ENCODE measurements around the gene COPE. TPM values are rescaled to one million over a fixed set of nuclear protein-coding genes. Genes with fewer than 3 reads are reported as not detected.
"Not testable (repeated sequence)": the region's sequence is repeated elsewhere in the genome, so short reads cannot be mapped to it uniquely, and the experiment has no call there.

The COPE gene
- total and polyA plus RNA-seq, 4 donors: 94.1 to 365 (median 275) TPM

DNA sequence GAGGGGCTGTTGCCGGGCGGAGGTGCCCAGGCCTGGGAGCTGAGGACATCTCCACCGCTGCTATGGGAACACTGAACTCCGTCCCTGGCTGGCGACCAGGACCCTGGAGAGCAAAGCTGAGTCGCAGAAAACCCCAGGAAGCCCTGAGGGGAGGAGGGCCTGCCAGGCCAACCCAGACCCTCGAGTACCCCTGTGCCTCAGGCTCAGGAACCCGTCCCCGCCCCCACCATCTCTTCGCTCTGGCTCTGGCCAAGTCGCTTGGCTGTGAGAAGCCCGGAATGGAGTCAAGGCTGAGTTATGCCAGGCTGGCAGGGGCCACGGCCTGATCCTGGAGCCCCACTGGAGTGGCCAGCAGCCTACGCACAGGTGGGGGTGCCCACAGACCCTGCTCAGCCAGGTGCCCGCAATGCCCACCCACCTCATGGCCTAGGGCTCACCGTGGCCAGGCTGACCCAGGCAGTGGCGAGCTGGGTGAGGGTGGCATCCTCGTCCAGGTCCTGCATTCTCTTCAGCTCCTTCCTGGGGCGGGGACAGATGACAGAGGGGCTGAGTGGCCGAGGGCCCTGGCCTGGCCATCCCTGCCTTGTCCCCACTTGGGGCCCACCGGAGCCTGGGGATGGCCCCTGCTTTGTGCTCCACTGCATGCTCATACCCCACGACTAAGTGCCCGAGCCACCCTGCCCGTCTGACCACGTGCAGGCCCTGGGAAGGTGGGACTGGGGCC is 14.7 kb downstream of the COPE start:
- TF ChIP-seq, protein P1, sequence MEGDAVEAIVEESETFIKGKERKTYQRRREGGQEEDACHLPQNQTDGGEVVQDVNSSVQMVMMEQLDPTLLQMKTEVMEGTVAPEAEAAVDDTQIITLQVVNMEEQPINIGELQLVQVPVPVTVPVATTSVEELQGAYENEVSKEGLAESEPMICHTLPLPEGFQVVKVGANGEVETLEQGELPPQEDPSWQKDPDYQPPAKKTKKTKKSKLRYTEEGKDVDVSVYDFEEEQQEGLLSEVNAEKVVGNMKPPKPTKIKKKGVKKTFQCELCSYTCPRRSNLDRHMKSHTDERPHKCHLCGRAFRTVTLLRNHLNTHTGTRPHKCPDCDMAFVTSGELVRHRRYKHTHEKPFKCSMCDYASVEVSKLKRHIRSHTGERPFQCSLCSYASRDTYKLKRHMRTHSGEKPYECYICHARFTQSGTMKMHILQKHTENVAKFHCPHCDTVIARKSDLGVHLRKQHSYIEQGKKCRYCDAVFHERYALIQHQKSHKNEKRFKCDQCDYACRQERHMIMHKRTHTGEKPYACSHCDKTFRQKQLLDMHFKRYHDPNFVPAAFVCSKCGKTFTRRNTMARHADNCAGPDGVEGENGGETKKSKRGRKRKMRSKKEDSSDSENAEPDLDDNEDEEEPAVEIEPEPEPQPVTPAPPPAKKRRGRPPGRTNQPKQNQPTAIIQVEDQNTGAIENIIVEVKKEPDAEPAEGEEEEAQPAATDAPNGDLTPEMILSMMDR (IDR thresholded peaks at IDR 0.05; ENCODE audit: control extremely low read depth, extremely low read depth): no peak
- H3K27me3 ChIP-seq (ENCODE audit: control insufficient read depth in 3 of 3, insufficient read depth in 3 of 3, low read length in 2 of 3): no peaks in the 10 kb centered on the region
- H3K4me1 ChIP-seq (ENCODE audit: control insufficient read depth in 5 of 5, insufficient read depth in 5 of 5, low read length in 5 of 5): no peaks in the 10 kb centered on the region
- no peak for ATAC-seq (ENCODE audit: insufficient read depth, low FRiP score)
- DNase-seq: peak in 1 of 3 donors; percentile 11
- no peak overlapping the region for H3K4me3 ChIP-seq
- no peak overlapping the region for H3K9ac ChIP-seq (ENCODE audit: insufficient read depth in 1 of 2, low read length in 2 of 2)
- H3K27ac ChIP-seq (ENCODE audit: low read depth in 1 of 2, low read length in 1 of 2): no peak overlapping the region
- H3K9me3 ChIP-seq (ENCODE audit: control insufficient read depth in 4 of 4, insufficient read depth in 3 of 4, low read length in 3 of 4): peaks cover 0 to 2% (median 0%) of the 10 kb centered on the region in 4 donors
- H3K36me3 ChIP-seq (ENCODE audit: control insufficient read depth in 4 of 4, insufficient read depth in 4 of 4, low read length in 4 of 4): peaks cover 3 to 73% (median 27%) of the 10 kb centered on the region in 4 donors
- WGBS, 2 donors: 95 to 97% methylated on average over 24 to 25 of the region's 25 CpGs

DNA sequence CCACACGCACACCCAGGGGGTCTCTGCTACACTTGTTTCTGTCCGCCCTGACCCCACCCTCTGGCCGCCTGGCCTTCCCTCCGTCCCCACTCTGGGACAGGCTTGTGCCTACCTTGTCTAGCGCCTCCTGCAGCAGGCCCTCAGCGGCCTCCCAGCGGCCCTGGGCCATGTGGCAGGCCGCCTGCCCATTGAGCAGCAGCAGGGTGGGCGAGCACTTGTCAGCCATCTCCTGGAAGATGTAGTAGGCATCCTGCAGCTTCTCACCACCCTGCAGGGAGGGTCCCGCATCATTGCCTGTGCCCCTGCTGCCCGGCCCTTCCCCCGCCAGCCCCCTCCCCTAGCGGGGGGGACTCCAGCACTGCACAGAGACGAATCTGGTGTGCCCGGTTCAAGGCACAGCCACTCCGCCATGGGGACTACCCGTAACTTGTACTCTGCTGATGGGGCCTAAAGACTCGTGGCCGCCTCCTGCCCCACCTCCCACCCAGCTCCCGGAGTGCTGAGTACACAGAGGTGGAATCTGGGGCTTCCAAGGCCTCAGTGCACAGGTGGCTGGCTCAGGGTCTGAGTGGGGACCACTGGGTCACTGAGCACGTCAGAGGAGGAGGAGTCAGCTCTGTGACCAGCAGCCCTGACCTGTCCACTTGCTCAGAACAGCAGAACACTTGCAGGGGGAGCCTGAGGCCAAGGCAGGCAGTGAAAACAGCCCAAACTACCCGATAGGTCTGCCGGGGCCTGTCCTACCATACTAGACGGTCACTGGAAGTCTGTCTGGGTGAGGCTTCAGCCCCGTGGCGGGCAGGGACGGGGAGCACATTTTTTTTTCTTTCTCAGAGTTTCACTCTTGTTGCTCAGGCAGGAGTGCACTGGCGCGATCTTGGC is 15.8 kb downstream of the COPE start:
- TF ChIP-seq, protein P1 (IDR thresholded peaks at IDR 0.05; ENCODE audit: control extremely low read depth, extremely low read depth): no peak
- H3K9me3 ChIP-seq (ENCODE audit: control insufficient read depth in 4 of 4, insufficient read depth in 3 of 4, low read length in 3 of 4): peaks cover 0 to 3% (median 0%) of the 10 kb centered on the region in 4 donors

DNA sequence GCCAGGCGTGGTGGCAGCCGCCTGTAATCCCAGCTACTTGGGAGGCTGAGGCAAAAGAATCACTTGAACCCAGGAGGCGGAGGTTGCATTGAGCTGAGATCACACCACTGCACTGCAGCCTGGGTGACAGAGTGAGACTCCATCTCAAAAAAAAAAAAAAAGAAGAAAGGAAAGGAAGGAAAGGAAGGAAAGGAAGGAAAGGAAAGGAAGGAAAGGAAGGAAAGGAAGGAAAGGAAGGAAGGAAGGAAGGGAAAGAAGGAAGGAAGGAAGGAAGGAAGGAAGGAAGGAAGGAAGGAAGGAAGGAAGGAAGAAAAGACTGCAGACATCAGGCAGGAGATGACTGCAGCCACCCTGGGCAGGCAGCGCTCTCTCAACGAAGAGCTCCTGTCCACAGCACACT is 16.7 kb downstream of the COPE start:
- DNase-seq; ATAC-seq (ENCODE audit: insufficient read depth, low FRiP score); H3K27me3 ChIP-seq (ENCODE audit: control insufficient read depth in 3 of 3, insufficient read depth in 3 of 3, low read length in 2 of 3); H3K9ac ChIP-seq (ENCODE audit: insufficient read depth in 1 of 2, low read length in 2 of 2); H3K4me3 ChIP-seq; H3K27ac ChIP-seq (ENCODE audit: low read depth in 1 of 2, low read length in 1 of 2); H3K9me3 ChIP-seq (ENCODE audit: control insufficient read depth in 4 of 4, insufficient read depth in 3 of 4, low read length in 3 of 4); H3K4me1 ChIP-seq (ENCODE audit: control insufficient read depth in 5 of 5, insufficient read depth in 5 of 5, low read length in 5 of 5): not testable (repeated sequence)
- 91 to 97% methylated on average over 5 of the region's 5 CpGs for WGBS, 2 donors
- peaks cover 3 to 72% (median 21%) of the 10 kb centered on the region in 4 donors for H3K36me3 ChIP-seq (ENCODE audit: control insufficient read depth in 4 of 4, insufficient read depth in 4 of 4, low read length in 4 of 4)

More for the DNA sequence above, 15.8 kb downstream of the COPE start:
- H3K36me3 ChIP-seq (ENCODE audit: control insufficient read depth in 4 of 4, insufficient read depth in 4 of 4, low read length in 4 of 4): peaks cover 3 to 77% (median 24%) of the 10 kb centered on the region in 4 donors
- no peak overlapping the region for H3K27ac ChIP-seq (ENCODE audit: low read depth in 1 of 2, low read length in 1 of 2)
- DNase-seq: peak in 1 of 3 donors; percentile 10
- no peaks in the 10 kb centered on the region for H3K4me1 ChIP-seq (ENCODE audit: control insufficient read depth in 5 of 5, insufficient read depth in 5 of 5, low read length in 5 of 5)
- no peaks in the 10 kb centered on the region for H3K27me3 ChIP-seq (ENCODE audit: control insufficient read depth in 3 of 3, insufficient read depth in 3 of 3, low read length in 2 of 3)
- no peak for ATAC-seq (ENCODE audit: insufficient read depth, low FRiP score)
- no peak overlapping the region for H3K4me3 ChIP-seq
- WGBS, 2 donors: 93% methylated on average over 29 of the region's 29 CpGs
- no peak overlapping the region for H3K9ac ChIP-seq (ENCODE audit: insufficient read depth in 1 of 2, low read length in 2 of 2)

DNA sequence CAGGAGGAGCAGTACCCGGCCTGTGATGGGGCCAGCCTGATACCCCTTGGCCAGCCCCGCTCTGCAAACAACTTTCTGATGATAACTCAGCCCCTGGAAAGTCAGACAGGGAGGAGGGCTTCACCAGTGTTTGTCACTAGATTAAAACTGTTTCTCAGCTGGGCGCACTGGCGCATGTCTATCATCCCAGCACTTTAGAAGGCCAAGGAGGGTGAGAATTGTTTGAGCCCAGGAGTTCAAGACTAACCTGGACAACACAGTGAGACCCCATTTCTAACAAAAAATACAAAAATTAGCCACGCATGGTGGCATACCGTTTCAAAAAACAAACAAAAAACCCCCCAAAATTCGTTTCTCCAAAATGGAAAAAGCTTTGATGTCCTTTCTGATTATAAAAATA is 17.7 kb downstream of the COPE start:
- Histone ChIP-seq H3K9ac (ENCODE audit: insufficient read depth in 1 of 2, low read length in 2 of 2) (no peak overlapping the region), H3K36me3 (ENCODE audit: control insufficient read depth in 4 of 4, insufficient read depth in 4 of 4, low read length in 4 of 4) (peaks cover 3 to 62% (median 20%) of the 10 kb centered on the region in 4 donors), H3K4me3 (no peak overlapping the region), H3K9me3 (ENCODE audit: control insufficient read depth in 4 of 4, insufficient read depth in 3 of 4, low read length in 3 of 4) (peaks cover 0 to 3% (median 0%) of the 10 kb centered on the region in 4 donors), H3K27ac (ENCODE audit: low read depth in 1 of 2, low read length in 1 of 2) (no peak overlapping the region), H3K4me1 (ENCODE audit: control insufficient read depth in 5 of 5, insufficient read depth in 5 of 5, low read length in 5 of 5) (no peaks in the 10 kb centered on the region), H3K27me3 (ENCODE audit: control insufficient read depth in 3 of 3, insufficient read depth in 3 of 3, low read length in 2 of 3) (no peaks in the 10 kb centered on the region)
- ATAC-seq (ENCODE audit: insufficient read depth, low FRiP score): no peak
- 87 to 89% methylated on average over 7 of the region's 7 CpGs for WGBS, 2 donors
- TF ChIP-seq, protein P1 (IDR thresholded peaks at IDR 0.05; ENCODE audit: control extremely low read depth, extremely low read depth): no peak
- DNase-seq: no peak
